Prostate gland (tissue), 2 donors: ENCODE measurements around the gene NUBPL. TPM values are rescaled to one million over a fixed set of nuclear protein-coding genes. Genes with fewer than 3 reads are reported as not detected.

Experiments used
- DNase-seq: peaks from one replicate; pipeline ENCODE4 v3.0.0-alpha.2; 2019; ENCODE audit warnings: low spot score
- H3K27ac ChIP-seq, 2 donors: fragments of 200-600 bp; sonication (generic); 2 replicates each; pipeline ENCODE4 v1.5.1; 2017 to 2019
- H3K27me3 ChIP-seq: fragments of 200-600 bp; sonication (generic); replicated peaks from 2 replicates; pipeline ENCODE4 v1.5.1; 2019; ENCODE audit not compliant: insufficient read depth
- H3K36me3 ChIP-seq, 2 donors: fragments of 200-600 bp; sonication (generic); 1 replicate in 1 of 2; 2 replicates in 1 of 2; pipeline versions ENCODE4 v1.5.1 to v1.8.1; 2017 to 2019
- H3K4me1 ChIP-seq: fragments of 200-600 bp; sonication (generic); replicated peaks from 2 replicates; pipeline ENCODE4 v1.5.1; 2019
- H3K4me3 ChIP-seq, 2 donors: fragments of 200-600 bp; sonication (generic); 2 replicates each; pipeline ENCODE4 v1.5.1; 2017 to 2019
- H3K9me3 ChIP-seq: fragments of 200-600 bp; sonication (generic); 2 replicates; pipeline ENCODE4 v1.5.1; 2017
- POLR2A ChIP-seq: fragments of 450-650 bp; IDR thresholded peaks from one replicate; pipeline ENCODE4 v1.6.1; 2016; ENCODE audit warnings: antibody characterized with exemption, mild to moderate bottlenecking
- POLR2AphosphoS5 ChIP-seq: sonication (generic); formaldehyde crosslinking; IDR thresholded peaks from one replicate; pipeline ENCODE4 v1.6.1; 2017; ENCODE audit warnings: antibody characterized with exemption
- WGBS: methylation state at CpG from one replicate; pipeline ENCODE4 v1.1.5; 2018; 5-methylcytosine and 5-hydroxymethylcytosine counted together
- intact Hi-C: fragments of 100-400 bp; cut with DNase I; formaldehyde crosslinking; loops from one replicate; pipeline ENCODE4 v1.14.2; 2022
- total RNA-seq, 2 donors: library from RNA; depleted of rRNA; stranded (reverse); fragments of >200 nt; gene quantifications; one replicate each; pipeline ENCODE4 v1.1.0, GENCODE V29; 2016
- TF ChIP-seq, protein P1 (sequence below), 4 experiments: fragments of 200-600 bp in 2 of 4; fragments of 450-650 bp in 2 of 4; sonication (generic) in 2 of 4; IDR thresholded peaks; 1 replicate in 3 of 4; 2 replicates in 1 of 4; pipeline ENCODE4 v1.5.1; 2016 to 2019; ENCODE audit warnings: antibody characterized with exemption in 4 of 4, mild to moderate bottlenecking in 2 of 4, moderate library complexity in 2 of 4

Gene NUBPL, protein sequence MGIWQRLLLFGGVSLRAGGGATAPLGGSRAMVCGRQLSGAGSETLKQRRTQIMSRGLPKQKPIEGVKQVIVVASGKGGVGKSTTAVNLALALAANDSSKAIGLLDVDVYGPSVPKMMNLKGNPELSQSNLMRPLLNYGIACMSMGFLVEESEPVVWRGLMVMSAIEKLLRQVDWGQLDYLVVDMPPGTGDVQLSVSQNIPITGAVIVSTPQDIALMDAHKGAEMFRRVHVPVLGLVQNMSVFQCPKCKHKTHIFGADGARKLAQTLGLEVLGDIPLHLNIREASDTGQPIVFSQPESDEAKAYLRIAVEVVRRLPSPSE
- 10 to 100 TPM in 1 of 2 donors, 1 to 10 TPM in 1; 6.5 to 12.1 TPM for total RNA-seq

GRCh38 chr14:31561155-31561846 lies at the start of gene NUBPL:
Gene NUBPL (plus strand): TSS chr14:31561404. CDS start chr14:31561440, 36 bp downstream.
- peak within 1 kb of the TSS; percentile 75 to 85 for H3K4me3 ChIP-seq
- WGBS = under 1% methylated on average over 34 of the region's 34 CpGs

GRCh38 chr14:31527087-31527486 lies 34.1 kb upstream of the NUBPL start:
- Histone ChIP-seq H3K27me3 (no peaks in the 10 kb centered on the region), H3K4me3 (no peak overlapping the region), H3K9me3 (no peaks in the 10 kb centered on the region), H3K36me3 (no peaks in the 10 kb centered on the region), H3K4me1 (no peaks in the 10 kb centered on the region), H3K27ac (no peak overlapping the region)
- WGBS = 96% methylated on average over 24 of the region's 33 CpGs
- DNase-seq = no peak
- TF ChIP-seq, protein P1, sequence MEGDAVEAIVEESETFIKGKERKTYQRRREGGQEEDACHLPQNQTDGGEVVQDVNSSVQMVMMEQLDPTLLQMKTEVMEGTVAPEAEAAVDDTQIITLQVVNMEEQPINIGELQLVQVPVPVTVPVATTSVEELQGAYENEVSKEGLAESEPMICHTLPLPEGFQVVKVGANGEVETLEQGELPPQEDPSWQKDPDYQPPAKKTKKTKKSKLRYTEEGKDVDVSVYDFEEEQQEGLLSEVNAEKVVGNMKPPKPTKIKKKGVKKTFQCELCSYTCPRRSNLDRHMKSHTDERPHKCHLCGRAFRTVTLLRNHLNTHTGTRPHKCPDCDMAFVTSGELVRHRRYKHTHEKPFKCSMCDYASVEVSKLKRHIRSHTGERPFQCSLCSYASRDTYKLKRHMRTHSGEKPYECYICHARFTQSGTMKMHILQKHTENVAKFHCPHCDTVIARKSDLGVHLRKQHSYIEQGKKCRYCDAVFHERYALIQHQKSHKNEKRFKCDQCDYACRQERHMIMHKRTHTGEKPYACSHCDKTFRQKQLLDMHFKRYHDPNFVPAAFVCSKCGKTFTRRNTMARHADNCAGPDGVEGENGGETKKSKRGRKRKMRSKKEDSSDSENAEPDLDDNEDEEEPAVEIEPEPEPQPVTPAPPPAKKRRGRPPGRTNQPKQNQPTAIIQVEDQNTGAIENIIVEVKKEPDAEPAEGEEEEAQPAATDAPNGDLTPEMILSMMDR (IDR thresholded peaks at IDR 0.05) = no peak
- no peak for TF ChIP-seq POLR2AphosphoS5
- TF ChIP-seq POLR2A = no peak
- intact Hi-C loops = no loop called here

More at GRCh38 chr14:31561155-31561846, at the start of gene NUBPL:
- Histone ChIP-seq H3K27ac (peak within 1 kb of the TSS; percentile 63 to 64), H3K4me1 (no peaks in the 10 kb centered on the region), H3K27me3 (no peaks in the 10 kb centered on the region), H3K36me3 (no peaks in the 10 kb centered on the region), H3K9me3 (no peaks in the 10 kb centered on the region)
- peak; percentile 90 for DNase-seq
- TF ChIP-seq, protein P1 (IDR thresholded peaks at IDR 0.05) = no peak
- peak; percentile 96 for TF ChIP-seq POLR2AphosphoS5
- intact Hi-C loops = no loop called here

DNA sequence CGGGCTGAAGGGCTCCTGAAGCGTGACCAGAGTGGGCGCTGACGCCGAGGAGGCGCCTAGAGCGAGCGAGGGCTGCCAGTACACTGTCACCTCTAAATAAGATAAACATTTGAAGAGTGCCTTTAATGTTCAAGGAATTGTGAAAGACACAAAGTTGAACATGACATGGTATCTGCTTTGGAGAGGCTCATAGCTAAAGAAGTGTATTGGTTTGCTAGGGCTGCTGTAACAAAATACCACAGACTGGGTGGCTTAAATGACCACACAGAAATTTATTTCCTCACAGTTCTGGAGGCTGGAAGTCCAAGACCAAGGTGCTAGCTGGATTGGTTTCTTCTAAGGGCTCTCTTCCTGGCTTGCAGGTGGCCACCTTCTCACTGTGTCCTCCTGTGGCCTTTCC lies 33.7 kb upstream of the NUBPL start:
- WGBS = 97% methylated on average over 8 of the region's 8 CpGs
- Histone ChIP-seq H3K36me3 (no peaks in the 10 kb centered on the region), H3K27ac (no peak overlapping the region), H3K4me3 (no peak overlapping the region), H3K27me3 (no peaks in the 10 kb centered on the region), H3K9me3 (no peaks in the 10 kb centered on the region), H3K4me1 (no peaks in the 10 kb centered on the region)
- DNase-seq = no peak
- intact Hi-C loops = no loop called here
- TF ChIP-seq POLR2AphosphoS5 (no peak), POLR2A (no peak)
- TF ChIP-seq, protein P1 (IDR thresholded peaks at IDR 0.05) = no peak

DNA sequence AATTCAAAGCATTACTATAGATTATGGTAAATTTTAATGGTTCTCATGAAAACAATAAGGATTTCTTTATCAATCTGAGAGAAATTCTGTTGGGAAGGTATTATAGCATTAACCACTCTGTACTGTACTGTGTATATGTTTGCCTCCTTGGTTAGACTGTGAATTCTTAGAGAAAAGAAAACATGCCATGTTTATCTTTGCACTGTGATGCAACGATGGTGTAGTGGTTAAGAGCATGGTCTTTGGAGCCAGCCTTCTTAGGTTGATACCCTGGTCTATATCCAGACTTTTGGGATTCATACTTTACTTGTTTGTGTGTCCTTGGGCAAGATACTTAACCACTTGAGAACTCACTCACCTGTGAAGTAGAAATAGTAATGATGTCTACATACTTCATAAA lies 32.2 kb upstream of the NUBPL start:
- WGBS = 36% methylated on average over 1 of the region's 1 CpG
- no peak for TF ChIP-seq POLR2A
- TF ChIP-seq POLR2AphosphoS5 = no peak
- TF ChIP-seq, protein P1 (IDR thresholded peaks at IDR 0.05) = no peak
- Histone ChIP-seq H3K27ac (no peak overlapping the region), H3K36me3 (no peaks in the 10 kb centered on the region), H3K9me3 (no peaks in the 10 kb centered on the region), H3K4me3 (no peak overlapping the region), H3K4me1 (no peaks in the 10 kb centered on the region), H3K27me3 (no peaks in the 10 kb centered on the region)
- intact Hi-C loops = no loop called here
- no peak for DNase-seq
